Fibroblast of villous mesenchyme (primary cell): ENCODE results near the gene GPR35. TPM values are rescaled to one million over a fixed set of nuclear protein-coding genes. Genes with fewer than 3 reads are reported as not detected.

Source experiments
- DNase-seq: peaks from one replicate; pipeline ENCODE4 v3.0.0-alpha.2; 2010; ENCODE audit warnings: low read depth
- H3K4me3 ChIP-seq: 2 replicates; pipeline ENCODE4 v1.5.1; 2011; ENCODE audit warnings: low read depth, mild to moderate bottlenecking, low read length
- total RNA-seq: library from RNA; depleted of rRNA; stranded (reverse); fragments of >200 nt; gene quantifications from 2 replicates; pipeline ENCODE4 v1.2.3, GENCODE V29; 2012
- TF ChIP-seq, protein P1 (sequence below): IDR thresholded peaks from 2 replicates; pipeline ENCODE4 v1.5.1; 2012; ENCODE audit warnings: low read depth, mild to moderate bottlenecking, low read length; ENCODE audit not compliant: insufficient read depth

Gene GPR35
- total RNA-seq, 1 donor, result 0.43 TPM

DNA sequence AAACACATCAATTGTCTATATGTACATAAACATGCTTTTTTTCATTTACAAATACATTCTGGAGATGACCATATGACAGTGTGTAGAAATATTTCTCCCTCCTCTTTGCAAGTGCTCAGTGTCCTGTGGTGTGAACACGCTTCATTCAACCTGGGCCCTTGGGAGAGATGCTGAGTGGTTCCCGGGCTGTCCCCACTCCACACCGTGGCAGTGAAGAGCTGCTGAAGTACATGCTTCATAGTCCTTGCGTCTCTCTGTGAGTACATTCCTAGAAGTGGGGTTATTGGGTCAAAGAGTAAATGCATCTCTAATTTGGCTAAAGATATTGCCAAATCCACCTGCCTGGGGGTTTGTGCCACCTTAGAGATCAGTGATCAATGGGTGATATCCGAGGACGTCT, 6.5 kb upstream of the GPR35 start:
- DNase-seq, result no peak
- TF ChIP-seq, protein P1, sequence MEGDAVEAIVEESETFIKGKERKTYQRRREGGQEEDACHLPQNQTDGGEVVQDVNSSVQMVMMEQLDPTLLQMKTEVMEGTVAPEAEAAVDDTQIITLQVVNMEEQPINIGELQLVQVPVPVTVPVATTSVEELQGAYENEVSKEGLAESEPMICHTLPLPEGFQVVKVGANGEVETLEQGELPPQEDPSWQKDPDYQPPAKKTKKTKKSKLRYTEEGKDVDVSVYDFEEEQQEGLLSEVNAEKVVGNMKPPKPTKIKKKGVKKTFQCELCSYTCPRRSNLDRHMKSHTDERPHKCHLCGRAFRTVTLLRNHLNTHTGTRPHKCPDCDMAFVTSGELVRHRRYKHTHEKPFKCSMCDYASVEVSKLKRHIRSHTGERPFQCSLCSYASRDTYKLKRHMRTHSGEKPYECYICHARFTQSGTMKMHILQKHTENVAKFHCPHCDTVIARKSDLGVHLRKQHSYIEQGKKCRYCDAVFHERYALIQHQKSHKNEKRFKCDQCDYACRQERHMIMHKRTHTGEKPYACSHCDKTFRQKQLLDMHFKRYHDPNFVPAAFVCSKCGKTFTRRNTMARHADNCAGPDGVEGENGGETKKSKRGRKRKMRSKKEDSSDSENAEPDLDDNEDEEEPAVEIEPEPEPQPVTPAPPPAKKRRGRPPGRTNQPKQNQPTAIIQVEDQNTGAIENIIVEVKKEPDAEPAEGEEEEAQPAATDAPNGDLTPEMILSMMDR, result no peak
- H3K4me3 ChIP-seq, result no peak overlapping the region

DNA sequence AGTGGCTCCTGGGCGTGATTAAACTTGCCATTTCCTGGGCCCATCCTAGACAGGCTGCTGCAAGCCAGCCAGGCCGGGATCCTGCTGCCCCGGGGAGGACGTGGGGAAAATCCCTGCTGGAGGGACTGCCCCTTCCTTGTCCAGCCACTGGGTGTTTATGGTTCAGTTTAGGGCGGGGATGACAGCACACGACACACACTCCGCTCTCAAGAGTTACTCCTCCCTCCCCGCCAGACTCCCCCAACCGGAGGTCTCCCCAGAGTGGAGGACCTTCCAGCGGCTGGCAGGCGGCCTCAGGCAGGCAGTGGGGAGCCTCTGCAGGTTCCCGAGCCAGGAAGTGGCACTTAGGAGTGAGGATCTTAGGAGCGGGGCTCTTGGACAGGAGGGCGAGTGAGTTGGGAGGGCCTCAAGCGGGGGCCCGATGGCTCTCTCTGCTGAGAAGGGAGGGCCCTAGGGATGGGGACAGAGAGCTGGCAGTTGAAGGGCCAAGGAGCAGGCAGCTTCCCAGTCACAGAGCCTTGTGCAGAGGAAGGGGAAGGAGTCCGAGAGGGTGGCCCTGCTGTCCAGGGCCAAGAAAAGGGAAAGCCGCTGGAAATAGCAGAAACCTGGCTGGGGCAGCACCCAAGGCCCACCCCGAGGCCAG, 5.7 kb upstream of the GPR35 start:
- no peak overlapping the region for H3K4me3 ChIP-seq
- TF ChIP-seq, protein P1, result no peak
- no peak for DNase-seq

DNA sequence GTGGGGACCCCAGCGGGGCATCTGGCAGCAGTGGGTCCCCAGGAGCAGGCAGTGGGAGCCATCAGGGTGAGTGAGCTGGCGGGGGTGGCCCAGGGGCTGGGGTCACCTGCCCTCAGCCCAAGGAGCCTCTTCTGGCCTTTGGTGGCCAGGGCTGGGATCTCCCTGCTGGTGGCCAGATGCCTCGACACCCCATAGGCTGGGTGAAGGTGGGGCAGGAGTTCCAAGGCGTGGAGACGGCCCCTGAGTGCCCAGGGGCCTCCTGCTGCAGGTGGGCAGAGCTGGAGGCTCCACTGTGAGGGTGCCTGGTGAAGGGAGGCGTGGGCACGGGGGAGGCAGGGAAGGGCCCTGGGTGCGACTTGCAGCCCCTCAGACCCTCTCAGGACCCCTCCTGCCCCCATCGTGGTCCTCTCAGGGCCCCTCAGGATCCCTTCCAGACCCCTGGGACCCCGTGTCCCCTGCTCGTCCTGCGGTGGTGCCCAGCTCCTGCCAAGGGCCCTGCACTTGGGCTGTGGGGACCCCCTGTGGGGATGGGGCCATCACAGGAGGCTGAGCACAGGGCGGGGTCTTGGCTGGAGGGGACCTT, 5.0 kb upstream of the GPR35 start:
- TF ChIP-seq, protein P1, result no peak
- no peak overlapping the region for H3K4me3 ChIP-seq
- DNase-seq, result no peak

DNA sequence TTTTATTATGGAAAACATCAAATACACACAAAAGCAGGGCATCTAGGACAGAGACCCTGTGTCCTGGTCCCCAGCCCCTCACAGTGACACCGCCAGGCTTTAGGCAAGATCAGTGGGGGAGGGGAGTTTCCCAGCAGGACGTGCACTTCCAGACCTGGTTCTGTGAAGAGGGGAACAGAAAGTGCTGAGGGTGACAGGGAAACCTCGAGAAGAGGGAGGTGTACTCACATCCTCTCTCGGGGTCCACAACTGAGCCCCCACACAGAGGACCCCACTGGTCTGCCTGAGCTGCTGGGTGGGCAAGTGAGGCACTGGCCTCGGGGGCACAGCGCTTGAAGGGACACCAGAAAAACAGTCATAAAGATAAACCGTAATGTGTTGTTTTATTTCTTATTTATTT, 4.4 kb upstream of the GPR35 start:
- DNase-seq, result no peak
- TF ChIP-seq, protein P1, result no peak
- no peak overlapping the region for H3K4me3 ChIP-seq

DNA sequence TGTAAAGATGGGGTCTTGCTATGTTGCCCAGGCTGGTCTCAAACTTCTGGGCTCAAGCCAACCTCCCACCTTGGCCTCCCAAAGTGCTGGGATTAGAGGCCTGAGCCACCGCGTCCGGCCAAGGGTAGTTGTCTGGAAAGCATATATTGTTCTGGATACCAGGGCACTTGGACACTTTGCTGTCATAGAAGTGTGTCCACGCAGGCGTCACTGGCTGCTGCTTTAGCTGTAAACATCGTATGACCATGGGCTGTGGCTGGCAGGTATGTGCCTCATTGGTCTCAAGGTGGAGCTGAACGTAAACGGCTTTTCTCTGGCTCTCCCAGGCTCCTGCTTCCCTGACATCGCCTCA, 3.2 kb upstream of the GPR35 start:
- H3K4me3 ChIP-seq, result no peak overlapping the region
- DNase-seq, result no peak
- TF ChIP-seq, protein P1, result no peak

DNA sequence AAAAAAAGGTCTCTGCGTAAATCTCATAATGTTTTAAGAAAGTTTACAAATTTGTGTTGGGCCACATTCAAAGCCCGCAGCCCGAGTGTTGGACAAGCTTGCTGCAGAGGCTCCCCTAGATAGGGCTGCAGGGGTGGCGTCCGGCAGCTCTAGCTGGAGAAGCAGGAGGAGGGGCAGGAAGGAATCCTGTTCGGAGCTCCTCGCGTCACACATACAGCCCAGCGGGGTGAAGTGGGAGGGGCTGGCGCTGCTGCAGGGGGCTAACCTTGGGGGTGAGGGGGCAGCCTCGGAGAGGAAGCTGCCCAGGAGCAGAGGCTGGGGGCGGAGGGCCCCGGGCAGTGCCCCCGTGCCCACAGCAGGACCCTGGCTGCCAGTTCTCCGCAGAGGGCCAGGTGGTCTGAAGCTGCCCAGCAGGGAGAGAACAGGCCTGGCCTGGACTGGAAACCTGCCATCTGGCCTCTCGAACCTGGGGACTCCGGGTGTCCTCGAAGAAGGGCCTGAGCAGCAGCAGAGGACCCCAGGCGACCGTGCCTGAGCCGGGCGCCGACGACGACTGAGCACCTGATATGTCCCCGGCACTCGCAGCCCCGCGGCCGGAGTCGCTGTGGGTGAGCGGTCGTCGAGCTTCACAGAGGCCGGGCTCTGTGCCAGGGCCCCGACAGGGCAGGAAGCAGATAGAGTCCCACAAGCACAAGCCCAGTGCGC, 2.6 kb upstream of the GPR35 start:
- DNase-seq, result no peak
- H3K4me3 ChIP-seq, result no peak overlapping the region
- TF ChIP-seq, protein P1, result no peak
